Measurements from ENCODE around the gene CFAP97D2. TPM values are rescaled to one million over a fixed set of nuclear protein-coding genes. Genes with fewer than 3 reads are reported as not detected.
"Not testable (repeated sequence)": the region's sequence is repeated elsewhere in the genome, so short reads cannot be mapped to it uniquely, and the experiment has no call there.

Gene CFAP97D2
- total RNA-seq, 1 experiment from 2014 or later, result not detected

DNA sequence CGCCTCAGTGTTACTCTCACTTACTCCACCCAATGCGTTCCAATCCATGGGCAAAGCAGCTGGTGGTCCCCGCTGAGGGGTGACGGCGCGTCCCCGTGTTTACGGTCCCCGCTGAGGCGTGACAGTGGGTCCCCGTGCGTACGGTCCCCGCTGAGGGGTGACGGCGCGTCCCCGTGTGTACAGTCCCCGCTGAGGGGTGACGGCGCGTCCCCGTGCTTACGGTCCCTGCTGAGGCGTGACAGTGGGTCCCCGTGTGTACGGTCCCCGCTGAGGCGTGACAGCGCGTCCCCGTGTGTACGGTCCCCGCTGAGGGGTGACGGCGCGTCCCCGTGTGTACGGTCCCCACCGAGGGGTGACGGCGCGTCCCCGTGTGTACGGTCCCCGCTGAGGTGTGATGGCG is 19.5 kb downstream of the CFAP97D2 start:
- intact Hi-C loops (cut with micrococcal nuclease; ENCODE audit: unreplicated experiment), result no loop called here
- no peaks in the 10 kb centered on the region for H3K4me1 ChIP-seq
- no peaks in the 10 kb centered on the region for H3K4me1 Mint-ChIP-seq (ENCODE audit: low read depth, unreplicated experiment)
- H3K27me3 Mint-ChIP-seq (ENCODE audit: insufficient read depth, unreplicated experiment), result peaks cover 13% of the 10 kb centered on the region
- TF ChIP-seq, protein P1, sequence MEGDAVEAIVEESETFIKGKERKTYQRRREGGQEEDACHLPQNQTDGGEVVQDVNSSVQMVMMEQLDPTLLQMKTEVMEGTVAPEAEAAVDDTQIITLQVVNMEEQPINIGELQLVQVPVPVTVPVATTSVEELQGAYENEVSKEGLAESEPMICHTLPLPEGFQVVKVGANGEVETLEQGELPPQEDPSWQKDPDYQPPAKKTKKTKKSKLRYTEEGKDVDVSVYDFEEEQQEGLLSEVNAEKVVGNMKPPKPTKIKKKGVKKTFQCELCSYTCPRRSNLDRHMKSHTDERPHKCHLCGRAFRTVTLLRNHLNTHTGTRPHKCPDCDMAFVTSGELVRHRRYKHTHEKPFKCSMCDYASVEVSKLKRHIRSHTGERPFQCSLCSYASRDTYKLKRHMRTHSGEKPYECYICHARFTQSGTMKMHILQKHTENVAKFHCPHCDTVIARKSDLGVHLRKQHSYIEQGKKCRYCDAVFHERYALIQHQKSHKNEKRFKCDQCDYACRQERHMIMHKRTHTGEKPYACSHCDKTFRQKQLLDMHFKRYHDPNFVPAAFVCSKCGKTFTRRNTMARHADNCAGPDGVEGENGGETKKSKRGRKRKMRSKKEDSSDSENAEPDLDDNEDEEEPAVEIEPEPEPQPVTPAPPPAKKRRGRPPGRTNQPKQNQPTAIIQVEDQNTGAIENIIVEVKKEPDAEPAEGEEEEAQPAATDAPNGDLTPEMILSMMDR (IDR thresholded peaks at IDR 0.05; ENCODE audit: insufficient read depth in 1 of 2, low read depth in 1 of 2, low read length in 1 of 2, severe bottlenecking in 1 of 2, unreplicated experiment in 1 of 2), result no peak
- no peaks in the 10 kb centered on the region for H3K36me3 Mint-ChIP-seq (ENCODE audit: insufficient read depth, unreplicated experiment)
- CTCF ChIA-PET, result no interaction called here
- no peaks in the 10 kb centered on the region; the same call in 1 of the 2 replicates for H3K9me3 ChIP-seq
- no peak for DNase-seq
- no TSS peak for BruUV-seq (replicated peaks)
- H3K36me3 ChIP-seq (ENCODE audit: control insufficient read depth, insufficient read depth, low read length), result no peaks in the 10 kb centered on the region
- no peak overlapping the region for H3K4me3 Mint-ChIP-seq (ENCODE audit: unreplicated experiment)
- POLR2A ChIA-PET, result no interaction called here
- no peaks in the 10 kb centered on the region for H3K9me3 Mint-ChIP-seq (ENCODE audit: unreplicated experiment)
- H3K27ac Mint-ChIP-seq (ENCODE audit: unreplicated experiment), result no peak overlapping the region
- no peak overlapping the region for H3K4me3 ChIP-seq (ENCODE audit: low read depth, low read length)
- no peaks in the 10 kb centered on the region for H3K27me3 ChIP-seq (replicated peaks; ENCODE audit: control insufficient read depth, insufficient read depth, low read length)

DNA sequence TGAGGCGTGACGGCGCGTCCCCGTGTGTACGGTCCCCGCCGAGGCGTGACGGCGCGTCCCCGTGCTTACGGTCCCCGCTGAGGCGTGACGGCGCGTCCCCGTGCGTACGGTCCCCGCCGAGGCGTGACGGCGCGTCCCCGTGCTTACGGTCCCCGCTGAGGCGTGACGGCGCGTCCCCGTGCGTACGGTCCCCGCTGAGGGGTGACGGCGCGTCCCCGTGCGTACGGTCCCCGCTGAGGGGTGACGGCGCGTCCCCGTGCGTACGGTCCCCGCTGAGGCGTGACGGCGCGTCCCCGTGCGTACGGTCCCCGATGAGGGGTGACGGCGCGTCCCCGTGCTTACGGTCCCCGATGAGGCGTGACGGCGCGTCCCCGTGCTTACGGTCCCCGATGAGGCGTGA is 20.5 kb downstream of the CFAP97D2 start:
- intact Hi-C loops (cut with micrococcal nuclease; ENCODE audit: unreplicated experiment); H3K9me3 ChIP-seq; H3K4me1 ChIP-seq; H3K27ac Mint-ChIP-seq (ENCODE audit: unreplicated experiment); POLR2A ChIA-PET; H3K36me3 ChIP-seq (ENCODE audit: control insufficient read depth, insufficient read depth, low read length); H3K27me3 ChIP-seq (replicated peaks; ENCODE audit: control insufficient read depth, insufficient read depth, low read length); H3K4me3 ChIP-seq (ENCODE audit: low read depth, low read length); H3K36me3 Mint-ChIP-seq (ENCODE audit: insufficient read depth, unreplicated experiment); DNase-seq; BruUV-seq (replicated peaks); H3K9me3 Mint-ChIP-seq (ENCODE audit: unreplicated experiment); H3K4me3 Mint-ChIP-seq (ENCODE audit: unreplicated experiment); CTCF ChIA-PET; H3K4me1 Mint-ChIP-seq (ENCODE audit: low read depth, unreplicated experiment): not testable (repeated sequence)
- peaks cover 13% of the 10 kb centered on the region for H3K27me3 Mint-ChIP-seq (ENCODE audit: insufficient read depth, unreplicated experiment)

DNA sequence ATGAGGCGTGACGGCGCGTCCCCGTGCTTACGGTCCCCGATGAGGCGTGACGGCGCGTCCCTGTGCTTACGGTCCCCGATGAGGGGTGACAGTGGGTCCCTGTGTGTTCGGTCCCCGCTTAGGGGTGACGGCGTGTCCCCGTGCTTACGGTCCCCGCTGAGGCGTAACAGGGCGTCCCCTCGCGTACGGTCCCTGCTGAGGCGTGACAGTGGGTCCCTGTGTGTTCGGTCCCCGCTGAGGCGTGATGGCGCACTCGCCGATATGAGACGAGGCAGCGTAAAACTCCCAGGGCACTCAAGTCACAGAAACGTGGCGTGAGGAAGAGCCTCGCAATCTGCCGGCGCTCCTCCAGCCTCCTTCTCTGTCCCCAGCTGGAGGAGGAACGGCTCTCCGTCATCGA is 20.9 kb downstream of the CFAP97D2 start:
- no peaks in the 10 kb centered on the region for H3K9me3 Mint-ChIP-seq (ENCODE audit: unreplicated experiment)
- Histone ChIP-seq H3K36me3 (ENCODE audit: control insufficient read depth, insufficient read depth, low read length) (no peaks in the 10 kb centered on the region), H3K9me3 (no peaks in the 10 kb centered on the region; the same call in 1 of the 2 replicates), H3K4me3 (ENCODE audit: low read depth, low read length) (no peak overlapping the region), H3K27me3 (replicated peaks; ENCODE audit: control insufficient read depth, insufficient read depth, low read length) (no peaks in the 10 kb centered on the region), H3K4me1 (no peaks in the 10 kb centered on the region)
- TF ChIP-seq, protein P1 (IDR thresholded peaks at IDR 0.05; ENCODE audit: insufficient read depth in 1 of 2, low read depth in 1 of 2, low read length in 1 of 2, severe bottlenecking in 1 of 2, unreplicated experiment in 1 of 2), result no peak
- BruUV-seq (replicated peaks), result no TSS peak
- no peaks in the 10 kb centered on the region for H3K4me1 Mint-ChIP-seq (ENCODE audit: low read depth, unreplicated experiment)
- H3K27me3 Mint-ChIP-seq (ENCODE audit: insufficient read depth, unreplicated experiment), result peaks cover 12% of the 10 kb centered on the region
- H3K4me3 Mint-ChIP-seq (ENCODE audit: unreplicated experiment), result no peak overlapping the region
- H3K36me3 Mint-ChIP-seq (ENCODE audit: insufficient read depth, unreplicated experiment), result no peaks in the 10 kb centered on the region
- no peak overlapping the region for H3K27ac Mint-ChIP-seq (ENCODE audit: unreplicated experiment)
- CTCF ChIA-PET, result no interaction called here
- intact Hi-C loops (cut with micrococcal nuclease; ENCODE audit: unreplicated experiment), result no loop called here
- no peak for DNase-seq
- POLR2A ChIA-PET, result no interaction called here

DNA sequence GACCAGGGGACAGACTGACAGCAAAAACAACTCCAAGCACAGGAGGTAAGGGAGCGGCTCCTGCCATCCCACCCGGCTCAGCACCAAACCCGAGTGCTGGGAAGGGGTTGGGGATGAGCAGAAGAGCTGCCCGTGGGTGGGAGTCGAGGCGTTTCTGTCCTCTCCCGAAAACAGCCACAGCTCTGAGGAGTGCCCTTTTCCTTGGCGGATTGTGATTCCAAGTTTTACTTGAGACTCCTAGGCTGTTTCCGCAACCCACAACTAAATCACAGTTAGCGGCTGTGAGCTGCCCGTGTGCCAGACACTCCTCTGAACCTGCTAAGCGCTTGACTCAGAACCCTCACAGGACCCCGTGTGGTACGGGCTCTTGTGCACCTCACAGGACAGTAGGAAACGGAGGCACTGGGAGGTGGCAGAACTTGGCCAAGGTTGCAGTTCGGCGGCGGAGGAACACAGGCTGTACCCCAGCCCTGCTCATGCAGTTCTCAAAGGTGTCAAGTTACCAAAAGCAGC is 21.4 kb downstream of the CFAP97D2 start:
- intact Hi-C loops (cut with micrococcal nuclease; ENCODE audit: unreplicated experiment), result no loop called here
- no peaks in the 10 kb centered on the region for H3K36me3 Mint-ChIP-seq (ENCODE audit: insufficient read depth, unreplicated experiment)
- no TSS peak for BruUV-seq (replicated peaks)
- no peaks in the 10 kb centered on the region for H3K4me1 Mint-ChIP-seq (ENCODE audit: low read depth, unreplicated experiment)
- Histone ChIP-seq H3K36me3 (ENCODE audit: control insufficient read depth, insufficient read depth, low read length) (no peaks in the 10 kb centered on the region), H3K27me3 (replicated peaks; ENCODE audit: control insufficient read depth, insufficient read depth, low read length) (no peaks in the 10 kb centered on the region), H3K4me1 (no peaks in the 10 kb centered on the region), H3K4me3 (ENCODE audit: low read depth, low read length) (no peak overlapping the region), H3K9me3 (no peaks in the 10 kb centered on the region; the same call in 1 of the 2 replicates)
- H3K4me3 Mint-ChIP-seq (ENCODE audit: unreplicated experiment), result no peak overlapping the region
- ChIA-PET POLR2A (no interaction called here), CTCF (no interaction called here)
- no peak for DNase-seq
- TF ChIP-seq, protein P1 (IDR thresholded peaks at IDR 0.05; ENCODE audit: insufficient read depth in 1 of 2, low read depth in 1 of 2, low read length in 1 of 2, severe bottlenecking in 1 of 2, unreplicated experiment in 1 of 2), result no peak
- H3K27me3 Mint-ChIP-seq (ENCODE audit: insufficient read depth, unreplicated experiment), result peaks cover 8% of the 10 kb centered on the region
- H3K9me3 Mint-ChIP-seq (ENCODE audit: unreplicated experiment), result no peaks in the 10 kb centered on the region
- no peak overlapping the region for H3K27ac Mint-ChIP-seq (ENCODE audit: unreplicated experiment)
